Duodenal mucosa (tissue), 2 donors: Measurements from ENCODE around the gene CTSZ.
A peak's percentile ranks its signal among the peaks of the same experiment; 100 is the strongest.
"Not testable (repeated sequence)": the region's sequence is repeated elsewhere in the genome, so short reads cannot be mapped to it uniquely, and the experiment has no call there.

ENCODE experiments used
- H3K27ac ChIP-seq: one replicate; pipeline ENCODE4 v1.7.0; 2013; ENCODE audit warnings: low read depth, low read length
- H3K27me3 ChIP-seq, 2 donors: one replicate each; pipeline ENCODE4 v1.7.0; 2013; ENCODE audit warnings: low read length in 2 of 2, control low read depth in 1 of 2; ENCODE audit not compliant: insufficient read depth in 2 of 2, control insufficient read depth in 1 of 2
- H3K36me3 ChIP-seq, 2 donors: one replicate each; pipeline ENCODE4 v1.7.0; 2013; ENCODE audit warnings: low read length in 2 of 2, control low read depth in 1 of 2; ENCODE audit not compliant: insufficient read depth in 2 of 2, control insufficient read depth in 1 of 2
- H3K4me1 ChIP-seq, 2 donors: one replicate each; pipeline ENCODE4 v1.7.0; 2013; ENCODE audit warnings: low read length in 2 of 2, control low read depth in 1 of 2; ENCODE audit not compliant: insufficient read depth in 2 of 2, control insufficient read depth in 1 of 2
- H3K4me3 ChIP-seq, 2 donors: one replicate each; pipeline ENCODE4 v1.7.0; 2013; ENCODE audit warnings: low read length in 2 of 2, low read depth in 1 of 2
- H3K9ac ChIP-seq, 2 donors: one replicate each; pipeline ENCODE4 v1.7.0; 2013; ENCODE audit warnings: low read length in 2 of 2, low read depth in 1 of 2
- H3K9me3 ChIP-seq, 2 donors: one replicate each; pipeline ENCODE4 v1.7.0; 2013; ENCODE audit warnings: low read length in 2 of 2, control low read depth in 1 of 2; ENCODE audit not compliant: control insufficient read depth in 1 of 2

Gene CTSZ

DNA sequence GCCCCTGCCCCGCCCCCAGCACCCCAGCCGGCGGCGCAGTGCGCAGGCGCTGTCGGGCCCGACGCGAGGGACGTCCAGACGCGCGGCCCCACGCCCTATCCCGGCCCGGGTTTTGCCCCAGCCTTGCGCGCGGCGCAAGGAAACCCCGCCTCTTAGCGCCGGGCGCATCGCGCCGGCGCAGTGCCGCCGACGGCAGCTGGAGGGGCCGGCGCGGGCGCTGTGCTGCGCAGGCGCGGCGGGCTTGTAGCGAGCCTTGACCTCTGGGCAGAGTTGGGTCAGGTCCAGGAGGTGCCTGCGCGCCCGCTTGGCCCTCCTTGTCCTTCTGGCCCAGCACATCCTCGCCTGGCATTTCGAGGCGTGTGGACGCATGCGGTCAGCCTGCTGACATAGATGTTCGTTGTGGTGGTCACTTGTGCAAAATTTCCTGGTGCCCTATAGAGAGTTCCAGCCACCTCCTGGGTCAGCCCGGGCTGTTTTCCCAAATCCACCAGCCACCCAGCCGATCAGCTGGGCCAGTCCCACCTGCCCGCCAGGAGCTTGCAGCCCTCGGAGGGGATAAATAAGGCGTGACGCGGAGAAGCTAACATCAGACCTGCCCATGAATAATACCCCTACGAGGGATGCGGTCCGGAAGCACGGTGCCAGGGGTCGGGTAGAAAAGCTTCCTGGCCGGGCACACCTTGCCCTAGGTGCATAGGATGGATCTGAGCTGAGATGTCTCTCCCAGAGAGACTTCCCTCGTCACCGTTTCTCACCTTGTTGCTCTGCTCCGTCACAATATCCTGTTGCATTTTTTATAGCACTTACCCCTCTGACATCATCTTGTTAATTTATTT is 36.0 kb upstream of the CTSZ start:
- Histone ChIP-seq H3K27ac (peak overlapping the region; percentile 88), H3K9me3 (no peaks in the 10 kb centered on the region), H3K27me3 (no peaks in the 10 kb centered on the region), H3K36me3 (peaks cover 0 to 3% of the 10 kb centered on the region in 2 donors), H3K4me3 (peak overlapping the region; percentile 89 to 94), H3K4me1 (peaks cover 30 to 49% of the 10 kb centered on the region in 2 donors), H3K9ac (peak overlapping the region; percentile 69 to 84)

DNA sequence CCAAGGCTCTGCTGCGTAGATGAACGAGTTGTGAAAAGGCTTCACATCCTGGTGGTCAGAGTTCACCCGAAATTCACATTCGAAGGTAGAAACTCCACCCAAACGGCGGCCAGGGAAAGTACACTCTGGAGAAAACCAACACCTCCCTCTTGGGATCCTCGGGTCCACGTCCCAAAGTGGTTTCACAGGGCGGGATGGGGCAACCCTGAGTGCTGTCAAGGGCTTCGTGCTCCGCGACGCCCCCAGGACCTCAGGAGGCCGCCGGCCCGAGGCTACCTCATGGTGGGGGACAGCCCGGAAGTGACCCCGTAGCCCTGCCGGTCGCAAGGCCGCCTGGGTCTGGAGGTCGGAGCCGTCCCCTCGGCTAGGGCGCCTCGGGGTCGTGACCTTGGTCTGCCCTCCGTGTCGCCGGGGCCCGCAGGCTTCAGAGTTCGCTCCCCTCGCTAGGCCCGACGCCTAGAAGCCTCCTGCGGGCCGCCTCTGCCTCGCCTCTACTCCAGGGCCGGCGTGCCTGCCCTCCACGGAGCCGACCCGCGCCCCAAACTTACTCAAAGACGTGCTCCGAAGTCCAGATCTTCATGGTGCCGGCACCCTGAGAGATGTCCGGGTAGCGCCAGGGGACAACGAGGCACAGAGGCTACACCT is 35.2 kb upstream of the CTSZ start, which contains the start of gene PRELID3B:
TSS of gene PRELID3B (minus strand) at position 636 of the 645 bp plus-strand sequence. CDS start at position 580, 56 bp downstream.
- H3K9ac ChIP-seq, result peak within 1 kb of the TSS; percentile 84 to 91
- no peaks in the 10 kb centered on the region for H3K9me3 ChIP-seq
- peak within 1 kb of the TSS; percentile 89 to 94 for H3K4me3 ChIP-seq
- peaks cover 6 to 10% of the 10 kb centered on the region in 2 donors for H3K36me3 ChIP-seq
- peak within 1 kb of the TSS; percentile 88 for H3K27ac ChIP-seq
- H3K4me1 ChIP-seq, result peaks cover 24 to 43% of the 10 kb centered on the region in 2 donors
- no peaks in the 10 kb centered on the region for H3K27me3 ChIP-seq

DNA sequence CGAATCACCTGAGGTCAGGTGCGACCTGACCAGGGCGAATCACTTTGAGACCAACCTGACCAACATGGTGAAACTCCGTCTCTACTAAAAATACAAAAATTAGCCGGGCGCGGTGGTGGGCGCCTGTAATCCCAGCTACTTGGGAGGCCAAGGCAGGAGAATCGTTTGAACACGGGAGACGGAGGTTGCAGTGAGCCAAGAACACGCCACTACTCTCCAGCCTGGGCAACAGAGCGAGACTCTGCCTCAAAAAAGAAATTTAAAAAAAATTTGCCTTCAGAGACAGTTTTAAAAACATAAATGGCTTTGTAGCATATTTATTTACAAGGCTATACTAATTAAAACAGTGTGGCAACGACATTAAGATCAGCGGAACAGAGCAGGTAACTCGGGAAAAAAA is 34.4 kb upstream of the CTSZ start:
- Histone ChIP-seq H3K4me3 (peak overlapping the region; percentile 89 to 94), H3K4me1 (peaks cover 23 to 37% of the 10 kb centered on the region in 2 donors), H3K36me3 (peaks cover 12 to 17% of the 10 kb centered on the region in 2 donors), H3K27ac (peak overlapping the region; percentile 88), H3K9ac (peak overlapping the region; percentile 84 to 91)
- not testable (repeated sequence) for H3K27me3 ChIP-seq, H3K9me3 ChIP-seq

DNA sequence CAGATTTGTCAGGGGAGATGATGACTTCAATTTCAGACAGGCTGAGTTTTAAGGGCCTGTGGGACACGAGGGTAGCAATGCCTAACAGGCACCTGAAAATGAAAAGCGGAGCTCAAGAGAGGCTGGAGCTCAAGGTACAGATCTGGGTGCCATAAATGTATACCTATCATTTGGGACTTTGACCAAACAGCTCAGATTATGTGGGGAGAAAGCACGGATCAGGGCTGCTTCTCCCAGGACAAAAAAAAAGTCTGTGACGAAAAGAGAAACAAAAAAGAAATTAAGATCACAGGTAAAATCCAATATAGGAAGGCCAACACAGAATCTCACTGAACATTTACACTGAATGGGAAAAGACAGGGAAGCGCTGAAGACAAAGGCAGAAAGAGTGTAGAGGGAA is 33.6 kb upstream of the CTSZ start:
- peaks cover 20 to 25% of the 10 kb centered on the region in 2 donors for H3K36me3 ChIP-seq
- no peaks in the 10 kb centered on the region for H3K9me3 ChIP-seq
- H3K4me1 ChIP-seq, result peaks cover 28 to 37% of the 10 kb centered on the region in 2 donors
- H3K27ac ChIP-seq, result peak overlapping the region; percentile 39
- peak overlapping the region; percentile 89 to 94 for H3K4me3 ChIP-seq
- H3K27me3 ChIP-seq, result no peaks in the 10 kb centered on the region
- peak overlapping the region; percentile 84 for H3K9ac ChIP-seq

DNA sequence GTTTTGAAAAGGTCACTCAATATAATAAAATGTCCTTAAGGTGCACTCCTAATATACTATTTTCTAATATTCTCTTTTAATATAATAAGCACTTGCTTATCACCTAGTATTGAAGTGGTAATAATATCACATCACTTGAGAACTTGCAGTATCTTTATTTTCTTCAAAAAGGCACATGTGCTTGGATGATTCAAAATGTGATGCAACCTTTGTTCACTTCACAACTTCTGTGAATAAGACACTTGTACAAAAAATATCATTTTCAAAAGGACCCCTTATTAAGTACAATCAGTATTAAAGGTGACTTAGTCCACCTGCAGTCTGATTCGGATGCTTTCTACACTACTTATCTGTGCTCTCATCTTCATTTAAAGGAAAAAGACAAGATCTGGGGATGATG is 32.2 kb upstream of the CTSZ start:
- Histone ChIP-seq H3K27ac (no peak overlapping the region), H3K9ac (no peak overlapping the region)

DNA sequence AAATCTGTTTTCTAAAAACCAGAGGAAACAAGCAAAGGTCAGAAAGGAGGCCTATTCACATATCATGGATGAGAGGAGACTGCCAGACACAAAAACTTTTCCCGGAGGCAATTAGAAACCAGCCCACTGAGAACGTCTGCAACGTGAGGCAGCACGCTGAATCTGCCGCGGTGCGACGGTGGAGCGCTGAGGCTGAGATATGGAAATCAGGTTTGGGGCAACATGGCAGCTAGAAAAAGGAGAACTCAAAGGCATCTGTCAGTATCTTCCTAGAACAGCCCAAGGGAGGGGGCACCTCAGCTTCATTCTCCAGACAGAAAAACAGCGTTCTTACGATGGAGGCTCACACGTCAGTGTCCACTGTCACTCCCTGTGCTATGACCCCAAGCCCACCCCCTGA is 30.3 kb upstream of the CTSZ start:
- H3K36me3 ChIP-seq, result peaks cover 34 to 42% of the 10 kb centered on the region in 2 donors
- H3K4me1 ChIP-seq, result peaks cover 23 to 31% of the 10 kb centered on the region in 2 donors
- H3K4me3 ChIP-seq, result no peak overlapping the region
- H3K27me3 ChIP-seq, result no peaks in the 10 kb centered on the region
- no peak overlapping the region for H3K9ac ChIP-seq
- H3K9me3 ChIP-seq, result no peaks in the 10 kb centered on the region
- H3K27ac ChIP-seq, result no peak overlapping the region

More for the DNA sequence above, 32.2 kb upstream of the CTSZ start:
- no peaks in the 10 kb centered on the region for H3K27me3 ChIP-seq
- no peaks in the 10 kb centered on the region for H3K9me3 ChIP-seq
- H3K4me3 ChIP-seq, result peak overlapping the region; percentile 89 to 94
- H3K36me3 ChIP-seq, result peaks cover 28 to 35% of the 10 kb centered on the region in 2 donors
- peaks cover 34 to 37% of the 10 kb centered on the region in 2 donors for H3K4me1 ChIP-seq

DNA sequence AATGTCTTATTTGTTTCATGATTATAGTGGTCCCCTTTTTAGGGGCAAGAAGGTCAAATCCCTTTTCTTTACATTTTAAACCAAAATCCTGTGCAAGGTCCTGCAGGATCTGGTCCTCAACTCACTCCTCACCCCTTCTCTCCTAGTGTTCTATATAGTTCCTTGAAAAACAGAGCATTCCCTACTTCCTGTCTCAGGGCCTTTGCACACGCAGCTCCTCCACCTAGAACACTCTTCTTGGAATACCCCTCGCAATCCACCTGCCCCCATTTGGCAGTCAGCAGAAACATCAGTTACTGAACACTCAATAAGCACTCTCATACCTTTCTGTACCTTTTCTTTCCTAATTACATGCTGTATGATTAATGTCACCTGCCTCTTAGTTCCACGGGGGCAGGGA is 28.3 kb upstream of the CTSZ start:
- Histone ChIP-seq H3K9me3 (no peaks in the 10 kb centered on the region), H3K4me1 (peaks cover 24 to 34% of the 10 kb centered on the region in 2 donors), H3K4me3 (no peak overlapping the region), H3K27me3 (no peaks in the 10 kb centered on the region), H3K9ac (no peak overlapping the region), H3K27ac (no peak overlapping the region), H3K36me3 (peaks cover 34 to 42% of the 10 kb centered on the region in 2 donors)

DNA sequence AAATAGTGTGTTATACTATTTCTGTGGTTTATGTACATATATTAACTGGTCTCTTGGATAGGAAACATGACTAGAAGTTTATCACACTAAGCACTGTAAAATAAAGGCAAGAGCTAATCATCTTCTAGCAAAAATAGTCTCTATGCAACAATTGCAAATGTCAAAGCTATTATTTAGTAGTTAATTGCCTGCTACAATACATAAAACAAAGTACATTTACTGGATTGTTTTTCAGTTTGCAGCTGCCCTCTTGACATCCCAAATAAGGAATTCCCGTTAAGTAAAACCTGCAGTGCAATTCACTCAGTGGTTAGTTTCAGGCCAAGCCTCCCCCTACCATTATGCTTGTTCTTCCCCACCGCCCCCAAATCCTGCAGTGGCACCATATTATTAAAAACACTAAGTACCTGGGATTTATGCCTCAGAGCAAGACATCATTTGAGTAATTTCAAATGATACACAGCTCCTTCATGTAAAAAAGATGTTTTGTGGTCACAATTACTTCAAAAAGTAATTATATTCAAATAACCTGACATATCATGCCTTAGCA is 26.6 kb upstream of the CTSZ start:
- no peak overlapping the region for H3K4me3 ChIP-seq
- peaks cover 33 to 40% of the 10 kb centered on the region in 2 donors for H3K4me1 ChIP-seq
- peaks cover 40 to 54% of the 10 kb centered on the region in 2 donors for H3K36me3 ChIP-seq
- no peak overlapping the region for H3K9ac ChIP-seq
- H3K9me3 ChIP-seq, result no peaks in the 10 kb centered on the region
- H3K27ac ChIP-seq, result no peak overlapping the region
- no peaks in the 10 kb centered on the region for H3K27me3 ChIP-seq

DNA sequence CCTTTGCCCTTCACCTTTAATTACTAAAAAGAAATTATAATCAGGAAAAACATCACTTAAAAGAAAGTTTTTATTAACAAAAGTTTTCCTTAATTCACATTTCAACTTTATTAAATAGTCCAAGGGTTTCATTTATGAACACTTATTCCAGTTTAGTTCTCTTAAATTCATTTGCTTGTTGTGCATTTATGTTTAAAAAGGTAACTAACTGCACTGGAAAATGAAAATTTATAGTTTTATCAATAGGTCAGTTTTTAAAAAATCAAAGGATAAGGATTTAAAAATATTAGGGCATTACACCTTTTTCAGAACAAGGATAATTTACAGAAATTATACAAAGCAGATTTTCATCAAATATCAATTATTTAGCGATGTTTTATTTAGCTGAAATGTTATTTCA is 26.0 kb upstream of the CTSZ start:
- Histone ChIP-seq H3K9me3 (no peaks in the 10 kb centered on the region), H3K36me3 (peaks cover 45 to 56% of the 10 kb centered on the region in 2 donors), H3K4me3 (peak overlapping the region; percentile 56 to 70), H3K4me1 (peaks cover 35 to 44% of the 10 kb centered on the region in 2 donors), H3K27ac (no peak overlapping the region), H3K27me3 (no peaks in the 10 kb centered on the region), H3K9ac (peak overlapping the region; percentile 53 to 56)

DNA sequence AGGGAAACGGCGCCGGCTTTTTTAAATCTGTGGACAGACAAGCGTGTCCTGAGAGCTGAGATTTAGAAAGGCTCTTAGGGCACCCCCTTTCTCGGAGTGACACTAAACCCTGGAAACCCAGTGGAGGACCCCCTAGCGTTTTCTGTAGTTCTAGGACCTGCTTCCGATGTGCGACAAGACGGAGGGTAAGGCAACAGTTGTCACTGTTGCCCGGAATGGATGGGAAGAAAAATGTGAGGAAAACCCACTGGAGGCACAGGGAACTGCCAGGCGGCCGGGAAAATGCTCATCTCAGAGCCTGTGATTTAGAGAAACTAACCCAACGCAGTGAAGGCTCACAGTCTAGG is 25.6 kb upstream of the CTSZ start:
- Histone ChIP-seq H3K27me3 (no peaks in the 10 kb centered on the region), H3K4me1 (peaks cover 32 to 48% of the 10 kb centered on the region in 2 donors), H3K9ac (peak overlapping the region; percentile 53 to 56), H3K4me3 (peak overlapping the region; percentile 56 to 70), H3K9me3 (no peaks in the 10 kb centered on the region), H3K27ac (peak overlapping the region; percentile 61), H3K36me3 (peaks cover 43 to 56% of the 10 kb centered on the region in 2 donors)
